Stimulated activated naive CD8-positive, alpha-beta T cell treated with anti-CD3 and anti-CD28 coated beads, Interleukin-15, Interleukin-2, amounts not matched to agents 100 ng/mL and 50 ng/mL, for 24 hours (primary cell): ENCODE measurements around the gene CLP1.
"Not testable (repeated sequence)": the region's sequence is repeated elsewhere in the genome, so short reads cannot be mapped to it uniquely, and the experiment has no call there.

Source experiments
- H3K27ac Mint-ChIP-seq: one replicate; pipeline ENCODE4 v1.8.0; 2021; ENCODE audit warnings: mild to moderate bottlenecking, mixed read lengths
- H3K27me3 Mint-ChIP-seq: one replicate; pipeline ENCODE4 v1.8.0; 2021; ENCODE audit warnings: mixed read lengths
- H3K36me3 Mint-ChIP-seq: one replicate; pipeline ENCODE4 v1.8.0; 2021; ENCODE audit warnings: low read depth, mixed read lengths
- H3K4me1 Mint-ChIP-seq: one replicate; pipeline ENCODE4 v1.8.0; 2021; ENCODE audit warnings: low read depth, mixed read lengths
- H3K4me3 Mint-ChIP-seq: one replicate; pipeline ENCODE4 v1.8.0; 2021; ENCODE audit warnings: mild to moderate bottlenecking, mixed read lengths
- H3K9me3 Mint-ChIP-seq: one replicate; pipeline ENCODE4 v1.8.0; 2021; ENCODE audit warnings: mixed read lengths

CLP1 gene

DNA sequence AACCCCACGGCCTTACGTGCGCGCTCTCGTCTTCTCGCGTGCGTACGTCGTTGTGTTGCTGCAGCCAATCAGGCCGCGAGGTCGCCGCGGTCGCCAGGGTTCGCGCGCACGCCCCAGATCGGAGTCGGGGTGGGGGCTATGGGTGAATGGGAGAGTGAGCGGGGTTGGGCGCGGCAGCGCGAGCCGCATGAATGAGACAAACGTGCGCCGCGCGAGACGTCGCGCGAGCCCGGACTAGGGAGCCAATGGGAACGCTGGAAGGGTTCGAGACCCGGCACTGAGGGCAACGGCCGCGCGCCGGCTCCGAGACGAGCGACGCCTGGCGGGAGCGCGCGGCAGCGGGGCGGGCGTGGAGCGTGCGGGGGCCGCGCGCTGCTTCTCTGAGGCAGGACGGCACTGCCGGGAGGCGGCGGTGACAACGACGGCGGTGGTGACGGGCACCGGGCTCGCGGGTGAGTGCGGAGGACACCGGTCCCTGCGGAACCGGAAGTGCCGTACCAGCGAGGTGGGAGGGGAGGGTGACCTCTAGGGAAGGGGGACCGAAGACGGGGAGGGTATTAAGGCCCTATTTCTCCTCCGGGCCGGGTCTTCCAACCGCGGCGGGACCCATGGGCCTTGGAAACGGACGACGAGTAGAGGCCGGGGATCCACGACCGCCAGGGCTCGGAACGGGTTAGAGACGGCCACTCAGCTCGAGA, 10.3 kb downstream of the CLP1 start, which contains the start of gene ZDHHC5:
TSS of gene ZDHHC5 (plus strand) at position 379 of the 698 bp plus-strand sequence. CDS start 4,977 bp downstream, outside the sequence.
- Mint-ChIP-seq H3K4me3 (peak within 1 kb of the TSS; percentile 98), H3K9me3 (no peaks in the 10 kb centered on the region), H3K4me1 (peaks cover 56% of the 10 kb centered on the region), H3K36me3 (peaks cover 16% of the 10 kb centered on the region), H3K27me3 (no peaks in the 10 kb centered on the region), H3K27ac (peak within 1 kb of the TSS; percentile 100)

- peaks cover 60% of the 10 kb centered on the region for H3K4me1 Mint-ChIP-seq
Measured at GRCh38 chr11:57668434-57668782, 10.8 kb downstream of the CLP1 start.

GRCh38 chr11:57674251-57674650, 16.7 kb downstream of the CLP1 start:
- H3K4me1 Mint-ChIP-seq = peaks cover 86% of the 10 kb centered on the region
- no peaks in the 10 kb centered on the region for H3K9me3 Mint-ChIP-seq
- H3K27ac Mint-ChIP-seq = peak overlapping the region; percentile 49
- H3K27me3 Mint-ChIP-seq = no peaks in the 10 kb centered on the region
- H3K4me3 Mint-ChIP-seq = no peak overlapping the region
- peaks cover 63% of the 10 kb centered on the region for H3K36me3 Mint-ChIP-seq

More at GRCh38 chr11:57668434-57668782, 10.8 kb downstream of the CLP1 start:
- H3K4me3 Mint-ChIP-seq = peak overlapping the region; percentile 98
- peak overlapping the region; percentile 100 for H3K27ac Mint-ChIP-seq
- no peaks in the 10 kb centered on the region for H3K9me3 Mint-ChIP-seq
- H3K36me3 Mint-ChIP-seq = peaks cover 21% of the 10 kb centered on the region
- H3K27me3 Mint-ChIP-seq = no peaks in the 10 kb centered on the region

GRCh38 chr11:57675176-57675941, 17.8 kb downstream of the CLP1 start:
- Mint-ChIP-seq H3K36me3 (peaks cover 63% of the 10 kb centered on the region), H3K4me3 (no peak overlapping the region), H3K27me3 (no peaks in the 10 kb centered on the region), H3K4me1 (peaks cover 86% of the 10 kb centered on the region), H3K27ac (peak overlapping the region; percentile 28), H3K9me3 (no peaks in the 10 kb centered on the region)

DNA sequence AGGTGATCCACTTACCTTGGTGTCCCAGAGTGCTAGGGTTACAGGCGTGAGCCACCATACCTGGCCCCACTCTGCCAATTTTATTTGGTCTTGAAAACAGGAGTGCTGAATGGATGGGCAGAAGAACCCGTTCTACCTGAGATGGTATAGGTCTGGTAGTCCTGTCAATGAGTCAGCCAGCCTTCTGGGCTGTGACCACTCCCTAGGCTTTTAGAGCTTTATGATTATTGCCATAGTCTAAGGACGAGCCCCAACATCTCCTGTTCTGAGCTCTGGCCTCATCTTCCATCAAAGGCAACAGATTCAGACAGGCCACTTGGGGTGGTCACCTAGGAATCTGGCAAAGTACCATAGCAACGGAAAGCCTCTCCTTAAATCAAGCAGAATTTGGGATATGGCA, 21.8 kb downstream of the CLP1 start:
- H3K27ac Mint-ChIP-seq = no peak overlapping the region
- H3K36me3 Mint-ChIP-seq = peaks cover 63% of the 10 kb centered on the region
- H3K4me3 Mint-ChIP-seq = no peak overlapping the region
- no peaks in the 10 kb centered on the region for H3K9me3 Mint-ChIP-seq
- H3K27me3 Mint-ChIP-seq = no peaks in the 10 kb centered on the region
- H3K4me1 Mint-ChIP-seq = peaks cover 63% of the 10 kb centered on the region

DNA sequence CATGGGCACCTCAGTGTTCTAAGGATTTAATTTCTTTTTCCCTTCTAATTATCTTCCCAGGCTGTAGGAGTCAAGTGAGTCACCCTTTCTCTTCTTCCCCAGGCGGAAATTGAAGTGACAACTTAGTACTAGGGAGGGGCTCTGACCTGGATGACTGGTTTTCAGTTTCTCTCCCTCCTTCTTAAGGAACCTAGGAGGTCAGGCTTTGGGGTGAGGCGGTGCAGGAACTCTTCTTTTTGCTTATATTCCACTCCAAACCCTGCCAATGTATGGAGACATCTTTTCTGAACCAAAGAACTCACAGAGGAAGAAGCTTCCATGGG, 23.0 kb downstream of the CLP1 start:
- Mint-ChIP-seq H3K9me3 (no peaks in the 10 kb centered on the region), H3K4me3 (no peak overlapping the region), H3K27me3 (no peaks in the 10 kb centered on the region), H3K27ac (peak overlapping the region; percentile 74), H3K4me1 (peaks cover 52% of the 10 kb centered on the region), H3K36me3 (peaks cover 60% of the 10 kb centered on the region)

GRCh38 chr11:57681168-57681567, 23.6 kb downstream of the CLP1 start:
- Mint-ChIP-seq H3K27me3 (no peaks in the 10 kb centered on the region), H3K27ac (peak overlapping the region; percentile 13), H3K36me3 (peaks cover 53% of the 10 kb centered on the region), H3K4me1 (peaks cover 46% of the 10 kb centered on the region), H3K4me3 (no peak overlapping the region), H3K9me3 (no peaks in the 10 kb centered on the region)

DNA sequence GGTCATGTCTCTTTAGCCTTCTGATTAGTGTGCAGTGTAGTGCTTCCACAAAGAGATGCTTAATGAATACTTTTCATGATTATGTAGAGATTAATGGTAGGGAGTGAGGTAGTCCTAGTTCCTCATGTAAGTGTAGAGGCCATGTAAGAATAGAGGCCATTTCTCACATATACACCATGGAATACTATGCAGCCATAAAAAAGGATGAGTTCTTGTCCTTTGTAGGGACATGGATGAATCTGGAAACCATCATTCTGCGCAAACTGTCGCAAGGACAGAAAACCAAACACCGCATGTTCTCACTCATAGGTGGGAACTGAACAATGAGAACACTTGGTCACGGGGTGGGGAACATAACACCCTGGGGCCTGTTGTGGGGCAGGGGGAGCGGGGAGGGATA, 32.9 kb downstream of the CLP1 start:
- not testable (repeated sequence) for H3K9me3 Mint-ChIP-seq, H3K4me1 Mint-ChIP-seq, H3K27ac Mint-ChIP-seq, H3K4me3 Mint-ChIP-seq, H3K27me3 Mint-ChIP-seq
- peaks cover 55% of the 10 kb centered on the region for H3K36me3 Mint-ChIP-seq

GRCh38 chr11:57698843-57699365, 41.3 kb downstream of the CLP1 start:
- peaks cover 59% of the 10 kb centered on the region for H3K36me3 Mint-ChIP-seq
- no peaks in the 10 kb centered on the region for H3K4me1 Mint-ChIP-seq
- H3K9me3 Mint-ChIP-seq = no peaks in the 10 kb centered on the region
- no peak overlapping the region for H3K27ac Mint-ChIP-seq
- no peaks in the 10 kb centered on the region for H3K27me3 Mint-ChIP-seq
- no peak overlapping the region for H3K4me3 Mint-ChIP-seq

DNA sequence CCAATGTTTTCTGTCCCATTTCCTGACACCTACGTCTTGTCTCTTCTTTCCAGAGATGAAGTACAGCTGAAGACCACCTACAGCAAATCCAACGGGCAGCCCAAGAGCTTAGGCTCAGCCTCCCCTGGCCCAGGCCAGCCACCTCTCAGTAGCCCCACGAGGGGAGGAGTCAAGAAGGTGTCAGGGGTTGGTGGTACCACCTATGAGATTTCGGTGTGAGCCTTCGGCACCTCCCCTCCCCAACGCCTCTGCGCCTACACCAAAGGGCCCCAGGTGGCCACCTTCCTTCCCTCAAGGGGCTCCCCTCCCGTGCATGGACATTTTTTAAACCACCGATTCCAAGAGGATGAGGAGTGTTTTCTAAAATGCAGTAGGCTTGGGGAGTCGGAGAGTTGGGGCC, 42.3 kb downstream of the CLP1 start:
- Mint-ChIP-seq H3K4me3 (no peak overlapping the region), H3K4me1 (no peaks in the 10 kb centered on the region), H3K36me3 (peaks cover 66% of the 10 kb centered on the region), H3K9me3 (no peaks in the 10 kb centered on the region), H3K27ac (no peak overlapping the region), H3K27me3 (no peaks in the 10 kb centered on the region)

DNA sequence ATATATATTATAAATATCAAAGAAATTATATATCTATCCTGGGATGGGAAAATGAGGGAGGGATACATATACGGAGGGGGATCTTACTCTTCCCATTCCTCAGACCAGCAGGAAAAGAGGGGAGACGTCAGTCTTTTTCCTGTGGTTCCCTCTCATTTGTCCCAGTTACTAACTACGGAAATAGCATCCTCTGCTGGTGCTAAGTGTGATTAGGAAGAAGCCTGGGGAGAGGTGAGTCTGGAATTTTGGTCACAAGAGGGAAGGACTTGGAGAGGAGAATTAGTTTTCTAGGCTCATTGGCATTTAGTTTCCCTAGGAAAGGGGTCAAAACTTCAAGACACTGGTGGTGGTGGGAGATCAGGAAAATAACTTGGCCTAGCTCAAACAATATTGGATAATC, 42.9 kb downstream of the CLP1 start:
- H3K4me1 Mint-ChIP-seq = no peaks in the 10 kb centered on the region
- peaks cover 67% of the 10 kb centered on the region for H3K36me3 Mint-ChIP-seq
- no peak overlapping the region for H3K27ac Mint-ChIP-seq
- no peaks in the 10 kb centered on the region for H3K9me3 Mint-ChIP-seq
- H3K27me3 Mint-ChIP-seq = no peaks in the 10 kb centered on the region
- no peak overlapping the region for H3K4me3 Mint-ChIP-seq

- Mint-ChIP-seq H3K27me3 (no peaks in the 10 kb centered on the region), H3K27ac (no peak overlapping the region), H3K9me3 (no peaks in the 10 kb centered on the region), H3K36me3 (peaks cover 60% of the 10 kb centered on the region), H3K4me3 (no peak overlapping the region), H3K4me1 (peaks cover 3% of the 10 kb centered on the region)
Measured at GRCh38 chr11:57703341-57703740, 45.8 kb downstream of the CLP1 start.

- Mint-ChIP-seq H3K9me3 (no peaks in the 10 kb centered on the region), H3K27ac (peak overlapping the region; percentile 57), H3K27me3 (no peaks in the 10 kb centered on the region), H3K36me3 (peaks cover 44% of the 10 kb centered on the region), H3K4me1 (peaks cover 12% of the 10 kb centered on the region), H3K4me3 (no peak overlapping the region)
Measured at GRCh38 chr11:57704932-57705331, 47.4 kb downstream of the CLP1 start.

GRCh38 chr11:57705432-57705831, 47.9 kb downstream of the CLP1 start:
- peaks cover 39% of the 10 kb centered on the region for H3K36me3 Mint-ChIP-seq

GRCh38 chr11:57709802-57710367, 52.3 kb downstream of the CLP1 start:
- Mint-ChIP-seq H3K36me3 (peaks cover 18% of the 10 kb centered on the region), H3K4me3 (peak overlapping the region; percentile 28), H3K9me3 (no peaks in the 10 kb centered on the region), H3K27me3 (no peaks in the 10 kb centered on the region), H3K4me1 (peaks cover 52% of the 10 kb centered on the region), H3K27ac (peak overlapping the region; percentile 53)

More at GRCh38 chr11:57705432-57705831, 47.9 kb downstream of the CLP1 start:
- not testable (repeated sequence) for H3K9me3 Mint-ChIP-seq, H3K27me3 Mint-ChIP-seq, H3K27ac Mint-ChIP-seq, H3K4me3 Mint-ChIP-seq
- peaks cover 17% of the 10 kb centered on the region for H3K4me1 Mint-ChIP-seq
